Activated T-helper 1 cell treated with anti-CD3 and anti-CD28 coated beads, Interleukin-12 subunit alpha, Interleukin-12 subunit beta, Interleukin-2, Interleukin-4 antibody, amounts not matched to agents 30 ng/mL and 10 ng/mL and 1 ng/mL, durations not matched to agents 14 hours and 24 hours and 36 hours (primary cell): ENCODE measurements around the gene S1PR1. TPM values are rescaled to one million over a fixed set of nuclear protein-coding genes. Genes with fewer than 3 reads are reported as not detected.
A peak's percentile ranks its signal among the peaks of the same experiment; 100 is the strongest.

ENCODE experiments used
- DNase-seq: peaks from one replicate; pipeline ENCODE4 v3.0.0; 2021; ENCODE audit warnings: low spot score
- H3K27ac Mint-ChIP-seq: one replicate; pipeline ENCODE4 v1.8.0; 2021; ENCODE audit warnings: mild to moderate bottlenecking, mixed read lengths
- H3K27me3 Mint-ChIP-seq: one replicate; pipeline ENCODE4 v1.8.0; 2022; ENCODE audit warnings: mild to moderate bottlenecking, moderate library complexity, mixed read lengths; ENCODE audit not compliant: insufficient read depth
- H3K36me3 Mint-ChIP-seq: one replicate; pipeline ENCODE4 v1.8.0; 2021; ENCODE audit warnings: low read depth, mixed read lengths
- H3K4me1 Mint-ChIP-seq: one replicate; pipeline ENCODE4 v1.8.0; 2021; ENCODE audit warnings: low read depth, mixed read lengths
- H3K4me3 Mint-ChIP-seq: one replicate; pipeline ENCODE4 v1.8.0; 2021; ENCODE audit warnings: mild to moderate bottlenecking, moderate library complexity, mixed read lengths
- H3K9me3 Mint-ChIP-seq: one replicate; pipeline ENCODE4 v1.8.0; 2021; ENCODE audit warnings: mixed read lengths
- intact Hi-C: fragments of 100-400 bp; cut with micrococcal nuclease; formaldehyde crosslinking; loops from one replicate; pipeline ENCODE4 v1.15.1; 2024
- total RNA-seq: library from RNA; stranded (reverse); gene quantifications from 2 replicates; pipeline ENCODE4 v1.2.3, GENCODE V29; 2022

Gene S1PR1
- total RNA-seq, 1 donor from 2014 or later = 42.5 TPM

GRCh38 chr1:101280049-101280592 lies 43.3 kb downstream of the S1PR1 start:
- Mint-ChIP-seq H3K27ac (no peak overlapping the region), H3K4me3 (no peak overlapping the region), H3K36me3 (peaks cover 3% of the 10 kb centered on the region), H3K4me1 (peaks cover 75% of the 10 kb centered on the region), H3K9me3 (no peaks in the 10 kb centered on the region), H3K27me3 (no peaks in the 10 kb centered on the region)
- intact Hi-C loops = no loop called here
- DNase-seq = no peak

- DNase-seq = no peak
- H3K4me1 Mint-ChIP-seq = peaks cover 85% of the 10 kb centered on the region
- no peak overlapping the region for H3K27ac Mint-ChIP-seq
- H3K4me3 Mint-ChIP-seq = no peak overlapping the region
- H3K36me3 Mint-ChIP-seq = peaks cover 3% of the 10 kb centered on the region
- intact Hi-C loops = no loop called here
- H3K9me3 Mint-ChIP-seq = no peaks in the 10 kb centered on the region
- H3K27me3 Mint-ChIP-seq = no peaks in the 10 kb centered on the region
Observed at GRCh38 chr1:101280942-101281654, 44.3 kb downstream of the S1PR1 start.

GRCh38 chr1:101281751-101282150 lies 44.9 kb downstream of the S1PR1 start:
- Mint-ChIP-seq H3K9me3 (no peaks in the 10 kb centered on the region), H3K4me3 (no peak overlapping the region), H3K27me3 (no peaks in the 10 kb centered on the region), H3K4me1 (peaks cover 92% of the 10 kb centered on the region), H3K36me3 (peaks cover 3% of the 10 kb centered on the region), H3K27ac (no peak overlapping the region)
- no peak for DNase-seq
- intact Hi-C loops = no loop called here

GRCh38 chr1:101282314-101283038 lies 45.7 kb downstream of the S1PR1 start:
- intact Hi-C loops = no loop called here
- no peak overlapping the region for H3K27ac Mint-ChIP-seq

GRCh38 chr1:101283443-101283842 lies 46.6 kb downstream of the S1PR1 start:
- H3K27ac Mint-ChIP-seq = no peak overlapping the region
- peaks cover 88% of the 10 kb centered on the region for H3K4me1 Mint-ChIP-seq
- H3K27me3 Mint-ChIP-seq = no peaks in the 10 kb centered on the region
- no peak for DNase-seq
- intact Hi-C loops = no loop called here
- no peaks in the 10 kb centered on the region for H3K9me3 Mint-ChIP-seq
- no peak overlapping the region for H3K4me3 Mint-ChIP-seq
- peaks cover 3% of the 10 kb centered on the region for H3K36me3 Mint-ChIP-seq

More at GRCh38 chr1:101282314-101283038, 45.7 kb downstream of the S1PR1 start:
- DNase-seq = no peak
- Mint-ChIP-seq H3K27me3 (no peaks in the 10 kb centered on the region), H3K9me3 (no peaks in the 10 kb centered on the region), H3K4me3 (no peak overlapping the region), H3K4me1 (peaks cover 91% of the 10 kb centered on the region), H3K36me3 (peaks cover 3% of the 10 kb centered on the region)

GRCh38 chr1:101284021-101284420 lies 47.2 kb downstream of the S1PR1 start:
- H3K4me3 Mint-ChIP-seq = peak overlapping the region; percentile 54
- DNase-seq = peak; percentile 31
- H3K27me3 Mint-ChIP-seq = no peaks in the 10 kb centered on the region
- H3K36me3 Mint-ChIP-seq = peaks cover 3% of the 10 kb centered on the region
- intact Hi-C loops = no loop called here
- peak overlapping the region; percentile 71 for H3K27ac Mint-ChIP-seq
- H3K4me1 Mint-ChIP-seq = peaks cover 88% of the 10 kb centered on the region
- H3K9me3 Mint-ChIP-seq = no peaks in the 10 kb centered on the region

GRCh38 chr1:101284622-101285218 lies 47.9 kb downstream of the S1PR1 start:
- peaks cover 3% of the 10 kb centered on the region for H3K36me3 Mint-ChIP-seq
- no peak for DNase-seq
- peak overlapping the region; percentile 71 for H3K27ac Mint-ChIP-seq
- H3K4me3 Mint-ChIP-seq = peak overlapping the region; percentile 54
- H3K27me3 Mint-ChIP-seq = peaks cover 1% of the 10 kb centered on the region
- intact Hi-C loops = no loop called here
- peaks cover 86% of the 10 kb centered on the region for H3K4me1 Mint-ChIP-seq
- no peaks in the 10 kb centered on the region for H3K9me3 Mint-ChIP-seq

- no peak overlapping the region for H3K4me3 Mint-ChIP-seq
- intact Hi-C loops = no loop called here
- peaks cover 84% of the 10 kb centered on the region for H3K4me1 Mint-ChIP-seq
- no peaks in the 10 kb centered on the region for H3K9me3 Mint-ChIP-seq
- H3K36me3 Mint-ChIP-seq = peaks cover 3% of the 10 kb centered on the region
- H3K27ac Mint-ChIP-seq = no peak overlapping the region
- DNase-seq = no peak
- peaks cover 1% of the 10 kb centered on the region for H3K27me3 Mint-ChIP-seq
Observed at GRCh38 chr1:101285922-101286570, 49.2 kb downstream of the S1PR1 start.

- intact Hi-C loops = loop anchor here (1.0 kb wide), 5 partner anchors 50 to 367 kb away; partner anchors contain the start of gene DPH5
- H3K4me1 Mint-ChIP-seq = peaks cover 83% of the 10 kb centered on the region
- no peaks in the 10 kb centered on the region for H3K9me3 Mint-ChIP-seq
- peak; percentile 50 for DNase-seq
- H3K27ac Mint-ChIP-seq = no peak overlapping the region
- no peaks in the 10 kb centered on the region for H3K36me3 Mint-ChIP-seq
- H3K4me3 Mint-ChIP-seq = no peak overlapping the region
- H3K27me3 Mint-ChIP-seq = peaks cover 1% of the 10 kb centered on the region
Observed at GRCh38 chr1:101288491-101288944, 51.7 kb downstream of the S1PR1 start.

- Mint-ChIP-seq H3K27me3 (peaks cover 5% of the 10 kb centered on the region), H3K27ac (peak overlapping the region; percentile 67), H3K4me1 (peaks cover 76% of the 10 kb centered on the region), H3K4me3 (peak overlapping the region; percentile 53), H3K36me3 (no peaks in the 10 kb centered on the region), H3K9me3 (no peaks in the 10 kb centered on the region)
- intact Hi-C loops = loop anchor here (5.0 to 10.0 kb wide), 4 partner anchors 162 to 1506 kb away; partner anchors contain the start of gene GPR88
- no peak for DNase-seq
Observed at GRCh38 chr1:101290119-101290921, 53.5 kb downstream of the S1PR1 start.
